Superior temporal gyrus (tissue), 1 donor: ENCODE results near the gene LINGO1.

Experiments used
- DNase-seq: peaks from one replicate; pipeline ENCODE4 v3.0.0-alpha.2; 2016; ENCODE audit errors: extremely low spot score

The LINGO1 gene

GRCh38 chr15:77617476-77618230, 15.1 kb downstream of the LINGO1 start:
- peak; percentile 16 for DNase-seq

DNA sequence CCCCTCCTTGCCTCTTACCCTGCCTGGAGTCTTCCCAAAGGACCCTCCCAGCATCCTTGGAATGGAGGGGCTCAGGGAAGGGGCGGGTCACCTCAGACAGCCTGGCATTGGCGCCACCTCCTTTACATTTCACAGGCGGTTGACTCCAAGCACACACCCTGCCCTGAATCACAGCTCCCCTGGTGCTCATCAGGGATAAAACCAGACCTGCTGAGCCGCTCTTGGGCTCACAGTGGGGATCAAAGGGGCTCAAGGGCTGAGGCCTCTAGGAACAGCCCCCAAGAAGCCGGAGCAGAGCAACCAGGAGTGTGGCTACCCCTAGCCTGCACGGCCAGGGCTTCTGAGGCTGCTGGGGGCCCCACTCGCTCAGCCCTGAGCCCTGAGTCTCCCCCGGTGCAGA, 16.6 kb downstream of the LINGO1 start:
- no peak for DNase-seq

DNA sequence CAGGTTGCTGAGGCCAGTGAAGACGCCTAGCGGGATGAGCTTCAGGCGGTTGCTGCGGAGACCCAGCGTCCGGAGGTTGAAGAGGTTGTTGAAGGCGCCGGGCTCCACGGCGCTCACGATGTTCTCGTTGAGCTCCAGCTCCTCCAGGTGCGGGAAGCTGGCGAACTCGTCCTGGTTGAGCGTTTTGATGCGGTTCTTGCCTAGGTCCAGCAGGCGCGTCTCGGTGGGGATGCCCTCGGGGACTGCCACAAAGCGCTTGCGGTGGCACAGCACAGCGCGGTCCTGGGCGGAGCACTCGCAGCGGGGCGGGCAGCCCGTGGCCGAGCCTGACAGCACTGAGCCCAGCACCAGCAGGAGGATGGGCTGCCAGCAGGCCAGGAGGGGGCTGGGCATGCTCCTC, 17.2 kb downstream of the LINGO1 start:
- no peak for DNase-seq

- no peak for DNase-seq
Observed at GRCh38 chr15:77614251-77614806, 18.4 kb downstream of the LINGO1 start.

DNA sequence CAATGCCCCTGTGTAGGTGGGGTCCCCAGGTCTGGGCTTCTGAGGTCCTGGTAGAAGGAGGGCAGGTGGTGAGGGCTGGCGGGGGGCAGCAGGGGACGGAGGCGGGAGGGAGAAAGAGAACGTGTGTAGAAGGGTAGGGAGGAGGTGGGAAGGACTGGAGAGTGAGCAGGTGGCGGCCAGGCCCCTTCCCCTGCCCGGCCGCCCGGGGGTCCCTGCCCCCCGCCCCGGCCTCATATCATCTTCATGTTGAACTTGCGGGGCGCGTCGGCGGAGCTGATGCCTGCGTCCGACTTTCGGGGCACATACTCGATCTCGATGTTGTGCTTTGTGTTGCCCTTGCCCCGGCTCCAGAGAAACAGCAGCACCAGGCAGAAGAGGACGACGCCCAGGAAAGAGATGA, 18.9 kb downstream of the LINGO1 start:
- DNase-seq, result no peak

DNA sequence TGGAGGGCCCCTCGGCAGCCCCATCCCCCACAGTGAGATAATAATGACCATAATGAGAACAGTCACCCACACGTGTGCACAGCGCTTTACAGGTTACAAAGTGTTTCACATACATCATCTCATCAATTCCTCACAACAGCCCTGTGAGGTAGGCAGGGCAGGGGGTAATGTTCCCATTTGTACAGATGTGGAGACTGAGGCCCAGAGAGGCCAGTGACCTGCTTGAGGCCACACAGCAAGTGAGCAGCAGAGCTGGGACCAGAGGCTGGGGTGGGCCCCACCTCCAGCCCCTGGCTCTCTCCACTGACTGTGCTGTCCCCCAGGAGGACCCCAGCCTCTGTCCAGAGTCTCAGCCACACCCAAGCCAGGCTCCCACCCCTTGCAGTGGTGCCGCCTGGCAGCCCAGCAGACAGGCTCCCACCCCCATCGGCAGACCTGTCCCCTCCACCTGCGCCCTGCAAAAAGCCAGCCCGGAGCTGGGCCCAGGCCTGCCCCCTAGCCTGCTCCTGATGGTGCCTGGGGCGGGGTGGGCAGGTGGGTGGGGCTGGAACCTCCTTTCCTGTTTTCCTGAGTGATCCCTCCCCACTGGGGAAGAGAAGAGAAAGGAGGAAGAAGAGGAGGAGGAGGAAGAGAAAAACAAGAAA, 19.6 kb downstream of the LINGO1 start:
- DNase-seq, result no peak

GRCh38 chr15:77611767-77612166, 20.9 kb downstream of the LINGO1 start:
- no peak for DNase-seq

DNA sequence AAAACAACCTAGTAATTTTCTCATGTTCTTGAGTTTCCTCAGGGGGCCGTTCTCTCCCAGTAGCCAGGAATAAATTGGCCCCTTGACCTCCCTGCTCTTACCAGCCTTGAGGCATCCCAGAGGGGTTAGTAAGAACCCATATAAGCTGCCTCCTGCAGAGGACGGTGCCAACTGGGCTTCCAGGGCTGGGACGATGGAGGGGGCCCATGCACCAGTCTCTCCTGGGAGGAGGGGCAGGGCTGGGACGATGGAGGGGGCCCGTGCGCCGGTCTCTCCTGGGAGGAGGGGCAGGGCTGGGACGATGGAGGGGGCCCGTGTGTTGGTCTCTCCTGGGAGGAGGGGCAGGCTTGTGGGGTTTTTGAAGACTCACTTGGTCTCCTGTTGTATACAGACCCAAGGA, 22.0 kb downstream of the LINGO1 start:
- no peak for DNase-seq

DNA sequence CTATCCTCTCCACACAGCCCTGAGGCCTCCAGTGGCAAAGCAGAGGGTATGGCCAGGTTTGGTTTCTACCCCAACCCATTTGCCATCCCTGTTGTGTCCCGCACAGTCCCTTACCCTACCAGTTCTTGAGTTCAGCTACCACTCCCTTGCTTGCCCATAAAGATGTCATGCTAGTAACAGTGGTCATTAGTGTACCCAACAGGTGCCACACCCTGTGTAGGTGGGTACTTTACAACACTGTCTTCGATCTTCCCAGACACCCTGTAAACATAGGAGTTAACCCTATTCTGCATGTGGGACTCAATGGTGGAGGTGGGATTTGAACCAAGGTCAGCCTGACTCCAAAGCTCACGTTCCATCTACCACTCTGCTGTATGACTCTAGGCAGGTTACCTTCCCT, 23.2 kb downstream of the LINGO1 start:
- DNase-seq, result no peak

DNA sequence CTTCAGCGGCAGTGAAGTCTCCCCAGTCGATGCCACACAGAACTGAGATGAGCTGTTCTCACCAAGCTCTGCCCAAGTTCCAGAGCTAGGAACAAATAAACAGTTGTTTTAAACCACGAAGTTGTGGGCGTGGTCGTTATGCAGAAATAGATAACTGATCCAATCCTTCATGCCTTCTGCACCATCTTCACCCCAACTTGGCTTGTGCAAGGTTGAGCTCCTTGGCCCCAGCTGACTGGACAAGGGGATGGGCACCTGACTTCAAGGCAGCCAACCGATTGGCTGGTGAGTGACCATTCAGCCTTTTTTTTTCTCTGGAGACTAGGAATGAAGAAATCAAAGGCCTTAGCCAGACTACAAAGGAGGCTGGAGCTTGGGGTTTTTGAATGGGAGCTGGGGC, 23.9 kb downstream of the LINGO1 start:
- DNase-seq, result no peak

- no peak for DNase-seq
Observed at GRCh38 chr15:77607894-77608261, 24.8 kb downstream of the LINGO1 start.

GRCh38 chr15:77607111-77607893, 25.4 kb downstream of the LINGO1 start:
- no peak for DNase-seq

DNA sequence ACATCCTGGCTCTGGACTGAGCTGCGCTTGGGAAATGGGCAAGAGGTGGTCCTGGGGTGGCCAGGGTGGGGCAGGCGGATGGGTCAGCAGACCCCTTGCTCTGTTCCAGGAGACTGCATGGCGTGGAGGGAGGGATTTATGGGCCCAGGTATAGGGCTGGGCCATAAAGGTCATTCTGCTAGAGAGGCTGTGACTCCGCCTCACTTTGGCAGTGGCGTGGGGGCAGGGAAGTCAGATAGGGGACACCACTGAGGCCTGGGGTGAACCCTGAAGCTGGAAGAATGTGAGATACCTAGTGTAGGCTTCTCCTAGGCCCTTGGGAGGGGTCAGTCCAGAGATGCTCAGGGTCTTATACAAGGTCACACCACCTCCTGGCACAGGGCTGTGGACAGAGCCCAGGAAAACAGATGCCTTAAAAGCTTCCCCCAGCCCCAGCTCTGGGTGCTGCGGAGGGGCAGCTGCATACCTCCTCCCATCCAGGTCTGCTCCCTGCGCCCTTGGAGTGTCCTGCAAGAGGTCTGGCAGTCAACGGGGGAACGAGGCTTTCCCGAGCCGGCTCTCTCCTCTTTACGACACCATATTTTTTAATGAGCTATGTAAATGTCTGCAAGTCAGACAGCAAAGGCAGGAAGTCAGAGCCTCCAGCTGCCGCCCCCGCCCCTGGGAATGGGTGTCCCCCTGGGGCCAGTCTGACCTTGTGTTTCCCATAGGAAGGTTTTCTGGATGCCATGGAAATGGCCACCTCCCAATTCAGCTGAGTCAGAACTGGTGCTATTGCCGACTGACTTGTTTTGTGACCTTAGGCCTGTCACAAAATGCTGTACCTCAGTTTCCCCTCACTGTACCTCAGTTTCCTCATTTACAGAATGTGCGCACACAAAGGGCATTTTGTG, 26.3 kb downstream of the LINGO1 start:
- no peak for DNase-seq

DNA sequence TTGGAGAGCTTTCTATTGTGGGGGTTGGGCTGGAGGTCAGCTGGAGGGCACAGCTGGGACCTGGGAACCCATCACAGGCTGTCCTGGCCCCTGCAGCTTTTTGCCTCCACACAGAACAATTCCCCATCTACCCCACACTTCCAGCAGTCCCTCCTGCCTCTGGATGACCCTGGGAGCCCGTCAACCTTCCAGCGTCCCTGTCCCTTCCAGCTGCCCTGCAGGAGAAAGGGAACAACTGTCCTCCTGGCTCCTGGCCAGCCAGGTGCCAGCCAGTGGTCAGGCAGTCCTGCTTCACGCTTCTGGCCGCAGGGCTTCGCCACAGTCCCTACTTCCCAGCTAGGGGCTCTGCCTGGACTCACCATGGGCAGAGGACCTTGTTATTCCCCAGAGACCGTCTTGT, 27.2 kb downstream of the LINGO1 start:
- no peak for DNase-seq

GRCh38 chr15:77604973-77605372, 27.7 kb downstream of the LINGO1 start:
- DNase-seq, result no peak

GRCh38 chr15:77603611-77604336, 28.9 kb downstream of the LINGO1 start:
- DNase-seq, result no peak

DNA sequence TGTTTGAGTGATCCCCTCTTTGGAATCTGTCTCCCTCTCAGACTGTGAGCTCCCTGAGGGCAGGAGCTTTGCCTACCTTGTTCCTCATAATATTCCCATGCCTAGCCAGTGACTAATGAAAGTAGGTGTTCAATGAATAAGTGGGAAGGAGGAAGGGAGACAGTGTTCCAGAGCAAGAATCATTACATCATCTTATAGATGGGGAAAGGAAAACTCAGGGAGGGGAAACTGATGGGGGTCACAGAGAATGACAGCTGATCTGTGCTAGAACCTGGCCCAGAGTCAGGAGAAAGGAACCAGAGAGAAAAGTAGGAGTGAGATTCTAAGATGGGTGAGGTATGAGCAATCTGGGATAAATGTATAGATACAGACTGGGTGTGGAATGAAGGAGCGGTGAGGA, 29.9 kb downstream of the LINGO1 start:
- no peak for DNase-seq

DNA sequence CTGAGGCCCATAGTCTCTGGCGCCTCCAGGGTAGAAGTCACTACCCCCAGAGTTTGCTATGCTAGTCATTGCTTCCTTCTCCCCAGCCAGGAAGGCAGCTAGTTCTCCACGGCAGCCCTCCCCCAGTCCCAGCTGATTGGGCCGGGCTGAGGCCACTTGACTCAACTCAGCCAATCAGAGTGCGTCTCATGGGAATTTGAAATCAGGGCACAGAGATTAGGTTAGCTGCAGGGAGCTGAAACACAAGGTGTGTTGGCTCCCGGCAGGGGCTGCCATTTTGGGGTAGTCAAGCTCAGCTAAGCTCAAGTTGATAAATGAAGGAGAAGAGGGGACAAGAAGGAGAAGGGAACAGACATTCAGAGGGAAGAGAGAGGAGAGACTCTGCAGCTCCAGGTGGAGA, 32.8 kb downstream of the LINGO1 start:
- peak; percentile 74 for DNase-seq

DNA sequence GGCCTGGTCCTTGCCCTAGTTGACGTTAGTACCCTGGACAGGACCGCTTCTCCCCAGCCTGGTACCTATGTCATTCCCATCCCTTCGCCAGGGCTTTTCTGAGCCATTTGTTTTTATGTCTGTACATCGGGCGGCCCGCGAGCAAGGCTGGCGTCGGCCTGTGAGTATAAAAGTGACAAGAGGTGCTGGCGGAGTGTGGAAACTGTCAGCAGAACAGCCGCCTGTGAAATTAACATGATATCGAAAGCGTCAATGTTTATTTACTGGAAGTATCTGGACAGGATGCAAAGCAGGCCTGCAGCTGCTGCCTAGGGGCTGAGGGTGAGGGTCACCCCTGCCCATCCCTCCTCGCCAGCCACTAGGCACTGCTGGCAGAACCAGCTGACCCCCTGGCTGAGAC, 33.4 kb downstream of the LINGO1 start:
- DNase-seq, result no peak

DNA sequence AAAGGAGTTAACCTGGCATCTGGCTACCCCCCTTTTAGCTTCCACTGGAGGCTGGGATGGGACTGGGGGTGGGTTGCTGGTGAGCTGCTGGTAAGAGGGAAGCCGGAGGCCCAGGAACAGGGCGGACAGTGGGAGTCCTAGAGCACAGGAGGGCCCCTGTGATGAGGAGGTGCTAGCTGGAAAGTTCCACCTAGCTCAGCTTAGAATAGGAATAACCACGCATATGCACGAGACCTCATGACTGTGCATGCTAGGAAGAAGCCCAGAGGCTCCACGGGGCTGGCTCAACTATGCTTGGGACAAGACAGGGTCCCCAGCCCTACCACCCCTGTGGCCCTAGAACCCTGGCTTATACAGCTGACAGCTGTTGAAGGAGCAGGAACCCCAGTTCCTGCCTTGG, 34.1 kb downstream of the LINGO1 start:
- no peak for DNase-seq
